ENCODE data around the gene GPHB5. TPM values are rescaled to one million over a fixed set of nuclear protein-coding genes. Genes with fewer than 3 reads are reported as not detected.

Gene GPHB5
- total RNA-seq, 4 donors from 2014 or later: not detected

DNA sequence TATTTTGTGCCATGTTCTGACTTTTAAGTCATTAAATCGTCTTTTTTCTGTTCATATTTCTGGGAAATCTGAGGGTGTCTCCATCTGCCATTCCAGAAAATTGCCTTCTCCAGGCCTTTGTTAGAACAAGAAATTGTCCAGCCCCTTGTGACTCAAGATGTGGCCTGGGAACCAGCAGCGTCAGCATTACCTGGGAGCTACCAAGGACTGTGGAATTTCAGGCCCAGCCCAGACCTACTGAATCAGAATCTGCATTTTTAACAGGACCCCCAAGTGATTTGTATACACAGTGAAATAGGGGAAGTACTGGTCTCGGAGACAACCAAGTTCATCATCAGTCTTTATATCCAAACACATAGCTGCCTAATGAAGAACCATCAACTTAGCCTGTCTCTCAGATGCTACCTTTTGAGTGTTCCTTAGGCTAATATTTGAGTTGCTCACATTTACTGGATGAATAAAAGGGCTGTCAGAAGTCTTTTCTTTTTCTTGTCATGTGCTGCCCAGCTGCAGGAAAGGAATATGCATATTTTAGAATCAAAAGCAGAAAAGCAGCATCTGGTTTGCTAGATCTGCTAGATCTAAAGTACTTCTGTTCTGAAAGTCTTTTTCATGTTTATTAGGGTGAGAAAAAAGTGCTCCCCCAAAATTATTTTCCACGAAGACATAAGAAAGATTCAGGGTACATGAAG lies 21.2 kb downstream of the GPHB5 start:
- no peaks in the 10 kb centered on the region for H3K36me3 ChIP-seq
- ATAC-seq (no peak), DNase-seq (no peak)
- H3K27ac ChIP-seq: no peak overlapping the region
- TF ChIP-seq, protein P1, sequence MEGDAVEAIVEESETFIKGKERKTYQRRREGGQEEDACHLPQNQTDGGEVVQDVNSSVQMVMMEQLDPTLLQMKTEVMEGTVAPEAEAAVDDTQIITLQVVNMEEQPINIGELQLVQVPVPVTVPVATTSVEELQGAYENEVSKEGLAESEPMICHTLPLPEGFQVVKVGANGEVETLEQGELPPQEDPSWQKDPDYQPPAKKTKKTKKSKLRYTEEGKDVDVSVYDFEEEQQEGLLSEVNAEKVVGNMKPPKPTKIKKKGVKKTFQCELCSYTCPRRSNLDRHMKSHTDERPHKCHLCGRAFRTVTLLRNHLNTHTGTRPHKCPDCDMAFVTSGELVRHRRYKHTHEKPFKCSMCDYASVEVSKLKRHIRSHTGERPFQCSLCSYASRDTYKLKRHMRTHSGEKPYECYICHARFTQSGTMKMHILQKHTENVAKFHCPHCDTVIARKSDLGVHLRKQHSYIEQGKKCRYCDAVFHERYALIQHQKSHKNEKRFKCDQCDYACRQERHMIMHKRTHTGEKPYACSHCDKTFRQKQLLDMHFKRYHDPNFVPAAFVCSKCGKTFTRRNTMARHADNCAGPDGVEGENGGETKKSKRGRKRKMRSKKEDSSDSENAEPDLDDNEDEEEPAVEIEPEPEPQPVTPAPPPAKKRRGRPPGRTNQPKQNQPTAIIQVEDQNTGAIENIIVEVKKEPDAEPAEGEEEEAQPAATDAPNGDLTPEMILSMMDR (IDR thresholded peaks at IDR 0.05 in 4 of 5, conservative IDR thresholded peaks at IDR 0.05 in 1 of 5): no peak
- TF ChIP-seq POLR2A (IDR thresholded peaks at IDR 0.05): no peak
- H3K27me3 ChIP-seq: no peaks in the 10 kb centered on the region
- no peak overlapping the region for H3K4me3 ChIP-seq
- no peaks in the 10 kb centered on the region for H3K9me3 ChIP-seq
- intact Hi-C loops (cut with DNase I; ENCODE audit: low total_unique reads): no loop called here
- in situ Hi-C loops (cut with MboI; ENCODE audit: low sequenced_read_pairs in 4 of 4): loop anchor here in 1 of 4 donors (25.0 kb wide), 1 partner anchor 1110 kb away; no protein-coding TSS in a partner anchor
- peaks cover 0 to 7% of the 10 kb centered on the region in 2 donors for H3K4me1 ChIP-seq

DNA sequence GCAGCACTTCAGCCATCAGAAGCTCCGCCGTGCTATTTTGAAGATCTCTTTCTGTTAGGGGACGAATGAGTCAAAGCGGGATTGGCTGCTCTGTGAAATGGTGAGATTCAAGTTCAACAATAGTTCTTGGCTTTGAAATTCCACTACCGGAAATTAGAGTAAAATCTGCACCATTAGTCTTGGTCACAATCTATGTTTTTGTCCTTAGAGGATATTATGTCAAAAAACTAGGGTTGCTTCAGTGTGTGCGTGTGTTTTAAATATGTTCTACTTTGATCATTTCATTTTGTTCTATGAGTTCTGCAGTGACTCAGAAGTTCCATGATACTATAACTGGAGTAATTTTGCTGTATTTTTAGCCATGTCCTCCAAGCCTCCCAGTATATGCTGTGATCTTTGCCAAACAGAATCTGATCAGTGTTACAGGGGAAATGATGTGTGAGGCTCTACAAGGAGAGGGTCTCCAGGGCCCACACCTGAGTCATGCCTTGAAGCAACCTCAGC lies 22.6 kb downstream of the GPHB5 start:
- TF ChIP-seq POLR2A (IDR thresholded peaks at IDR 0.05): no peak
- TF ChIP-seq, protein P1 (IDR thresholded peaks at IDR 0.05 in 4 of 5, conservative IDR thresholded peaks at IDR 0.05 in 1 of 5): no peak
- ATAC-seq (peak; percentile 36), DNase-seq (no peak)
- Histone ChIP-seq H3K27ac (peak overlapping the region; percentile 49 to 65 (median 51)), H3K4me3 (peak overlapping the region in 2 of 4 donors; percentile 15 to 22), H3K9me3 (no peaks in the 10 kb centered on the region), H3K27me3 (no peaks in the 10 kb centered on the region), H3K36me3 (no peaks in the 10 kb centered on the region), H3K4me1 (peaks cover 0 to 7% of the 10 kb centered on the region in 2 donors)
- in situ Hi-C loops (cut with MboI; ENCODE audit: low sequenced_read_pairs in 4 of 4): loop anchor here in 1 of 4 donors (25.0 kb wide), 1 partner anchor 1109 kb away; no protein-coding TSS in a partner anchor
- intact Hi-C loops (cut with DNase I; ENCODE audit: low total_unique reads): no loop called here

DNA sequence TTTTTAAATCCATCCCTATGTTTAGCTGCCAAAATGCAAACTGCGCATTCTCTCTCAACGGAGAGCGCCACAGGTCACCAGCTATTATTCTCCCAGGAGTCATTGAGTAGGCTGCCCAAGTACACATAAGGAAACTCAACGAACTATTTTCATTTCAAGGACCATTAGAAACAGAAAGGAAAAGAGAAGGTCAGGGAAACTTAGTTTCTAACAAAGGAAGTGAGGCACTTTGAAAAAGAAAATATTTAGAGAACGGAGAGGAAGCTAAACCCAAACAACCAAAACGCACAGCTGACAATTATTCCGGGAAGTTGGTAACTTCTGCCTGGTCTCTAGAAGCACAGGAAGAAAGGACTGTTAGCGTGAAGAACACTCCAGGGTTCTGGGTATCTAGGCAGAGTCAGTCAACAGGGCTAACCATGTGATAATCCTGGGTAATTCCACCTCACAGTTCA lies 23.5 kb downstream of the GPHB5 start:
- Histone ChIP-seq H3K36me3 (no peaks in the 10 kb centered on the region), H3K4me1 (peaks cover 0 to 7% of the 10 kb centered on the region in 2 donors), H3K4me3 (peak overlapping the region; percentile 5 to 22 (median 16)), H3K27me3 (no peaks in the 10 kb centered on the region), H3K9me3 (no peaks in the 10 kb centered on the region), H3K27ac (peak overlapping the region; percentile 45 to 65 (median 51))
- intact Hi-C loops (cut with DNase I; ENCODE audit: low total_unique reads): no loop called here
- ATAC-seq (peak in 1 of 2 donors; percentile 29), DNase-seq (no peak)
- no peak for TF ChIP-seq POLR2A (IDR thresholded peaks at IDR 0.05)
- TF ChIP-seq, protein P1 (IDR thresholded peaks at IDR 0.05 in 4 of 5, conservative IDR thresholded peaks at IDR 0.05 in 1 of 5): no peak
- in situ Hi-C loops (cut with MboI; ENCODE audit: low sequenced_read_pairs in 4 of 4): loop anchor here in 1 of 4 donors (25.0 kb wide), 1 partner anchor 1108 kb away; no protein-coding TSS in a partner anchor

DNA sequence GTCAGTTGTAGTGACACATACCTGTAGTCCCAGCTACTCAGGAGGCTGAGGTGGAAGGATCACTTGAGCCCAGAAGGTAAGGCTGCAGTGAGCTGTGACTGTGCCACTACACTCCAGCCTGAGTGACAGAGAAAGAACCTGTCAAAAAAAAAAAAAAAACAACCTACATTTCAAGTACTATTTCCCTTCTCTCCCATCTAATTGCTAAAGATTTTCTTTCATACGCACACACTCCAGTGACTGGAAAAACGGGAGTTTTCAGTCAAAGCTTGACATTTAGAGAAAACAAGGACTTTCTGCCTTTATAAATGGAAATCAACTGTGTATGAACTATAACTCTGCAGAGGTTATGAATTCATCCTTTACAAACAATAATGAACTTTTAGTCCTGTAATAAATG lies 25.9 kb downstream of the GPHB5 start:
- H3K4me3 ChIP-seq: no peak overlapping the region
- in situ Hi-C loops (cut with MboI; ENCODE audit: low sequenced_read_pairs in 4 of 4): loop anchor here in 1 of 4 donors (25.0 kb wide), 1 partner anchor 1106 kb away; no protein-coding TSS in a partner anchor
- peaks cover 0 to 7% of the 10 kb centered on the region in 2 donors for H3K4me1 ChIP-seq
- DNase-seq: no peak
- H3K9me3 ChIP-seq: no peaks in the 10 kb centered on the region
- no peak overlapping the region for H3K27ac ChIP-seq
- H3K27me3 ChIP-seq: no peaks in the 10 kb centered on the region
- ATAC-seq: no peak
- TF ChIP-seq, protein P1 (IDR thresholded peaks at IDR 0.05 in 4 of 5, conservative IDR thresholded peaks at IDR 0.05 in 1 of 5): no peak
- TF ChIP-seq POLR2A (IDR thresholded peaks at IDR 0.05): no peak
- intact Hi-C loops (cut with DNase I; ENCODE audit: low total_unique reads): no loop called here
- no peaks in the 10 kb centered on the region for H3K36me3 ChIP-seq

All from gastrocnemius medialis (tissue), 4 donors.